ENCODE results near the gene NMUR1. TPM values are rescaled to one million over a fixed set of nuclear protein-coding genes. Genes with fewer than 3 reads are reported as not detected.

Gene NMUR1
- total RNA-seq, 1 donor from 2014 or later: 0.13 TPM

DNA sequence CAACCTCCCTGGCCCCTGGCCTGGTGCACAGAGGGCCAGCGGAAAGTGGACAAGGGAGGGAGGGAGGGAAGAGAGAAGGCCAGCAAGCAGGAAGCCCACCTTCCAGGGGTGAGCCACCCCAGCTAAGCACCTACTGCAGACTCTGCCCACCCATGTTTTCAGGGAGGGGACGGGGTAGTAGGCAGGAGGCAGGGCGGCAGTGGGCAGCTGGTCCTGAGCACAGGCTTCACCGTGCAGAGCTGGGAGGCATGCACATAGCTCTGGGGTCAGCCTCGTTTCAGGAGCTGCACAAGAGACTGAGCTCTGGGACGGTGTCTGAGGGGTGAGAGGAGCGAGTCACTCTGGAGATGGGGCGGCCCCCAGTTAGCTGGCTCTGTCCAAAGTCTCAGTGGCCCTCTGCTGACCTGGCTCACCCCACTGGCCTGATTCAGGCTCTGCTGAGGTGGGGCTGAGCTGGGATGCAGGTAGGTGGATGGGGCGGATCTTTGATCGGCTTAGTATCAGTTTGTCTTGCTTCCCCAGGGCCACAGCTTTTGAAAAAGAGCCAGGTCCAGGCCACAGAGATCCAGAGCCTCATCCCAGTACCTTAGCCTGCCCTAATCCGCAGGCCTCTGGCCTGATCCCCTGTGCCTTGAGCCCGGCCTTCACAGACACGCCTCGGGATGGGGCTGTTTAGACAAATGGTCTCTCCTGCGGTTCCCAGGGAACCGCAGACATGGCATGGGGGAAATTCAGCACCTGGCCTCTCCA lies 3.7 kb downstream of the NMUR1 start:
- TF ChIP-seq, protein P1, sequence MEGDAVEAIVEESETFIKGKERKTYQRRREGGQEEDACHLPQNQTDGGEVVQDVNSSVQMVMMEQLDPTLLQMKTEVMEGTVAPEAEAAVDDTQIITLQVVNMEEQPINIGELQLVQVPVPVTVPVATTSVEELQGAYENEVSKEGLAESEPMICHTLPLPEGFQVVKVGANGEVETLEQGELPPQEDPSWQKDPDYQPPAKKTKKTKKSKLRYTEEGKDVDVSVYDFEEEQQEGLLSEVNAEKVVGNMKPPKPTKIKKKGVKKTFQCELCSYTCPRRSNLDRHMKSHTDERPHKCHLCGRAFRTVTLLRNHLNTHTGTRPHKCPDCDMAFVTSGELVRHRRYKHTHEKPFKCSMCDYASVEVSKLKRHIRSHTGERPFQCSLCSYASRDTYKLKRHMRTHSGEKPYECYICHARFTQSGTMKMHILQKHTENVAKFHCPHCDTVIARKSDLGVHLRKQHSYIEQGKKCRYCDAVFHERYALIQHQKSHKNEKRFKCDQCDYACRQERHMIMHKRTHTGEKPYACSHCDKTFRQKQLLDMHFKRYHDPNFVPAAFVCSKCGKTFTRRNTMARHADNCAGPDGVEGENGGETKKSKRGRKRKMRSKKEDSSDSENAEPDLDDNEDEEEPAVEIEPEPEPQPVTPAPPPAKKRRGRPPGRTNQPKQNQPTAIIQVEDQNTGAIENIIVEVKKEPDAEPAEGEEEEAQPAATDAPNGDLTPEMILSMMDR (IDR thresholded peaks at IDR 0.05; ENCODE audit: unreplicated experiment): no peak
- H3K4me3 Mint-ChIP-seq: no peak overlapping the region
- H3K27me3 Mint-ChIP-seq (ENCODE audit: low read depth): peaks cover 29% of the 10 kb centered on the region
- no peaks in the 10 kb centered on the region for H3K9me3 Mint-ChIP-seq
- DNase-seq (ENCODE audit: low spot score in 2 of 2, unreplicated experiment in 2 of 2): no peak
- peaks cover 6% of the 10 kb centered on the region for H3K4me1 Mint-ChIP-seq
- H3K36me3 Mint-ChIP-seq: no peaks in the 10 kb centered on the region
- no peak overlapping the region for H3K27ac Mint-ChIP-seq

- H3K9me3 Mint-ChIP-seq: no peaks in the 10 kb centered on the region
- no peak overlapping the region for H3K4me3 Mint-ChIP-seq
- no peak overlapping the region for H3K27ac Mint-ChIP-seq
- no peak for DNase-seq (ENCODE audit: low spot score in 2 of 2, unreplicated experiment in 2 of 2)
- TF ChIP-seq, protein P1 (IDR thresholded peaks at IDR 0.05; ENCODE audit: unreplicated experiment): no peak
- peaks cover 6% of the 10 kb centered on the region for H3K4me1 Mint-ChIP-seq
- peaks cover 20% of the 10 kb centered on the region for H3K27me3 Mint-ChIP-seq (ENCODE audit: low read depth)
- H3K36me3 Mint-ChIP-seq: no peaks in the 10 kb centered on the region
Observed at GRCh38 chr2:231525248-231526163, 4.7 kb downstream of the NMUR1 start.

DNA sequence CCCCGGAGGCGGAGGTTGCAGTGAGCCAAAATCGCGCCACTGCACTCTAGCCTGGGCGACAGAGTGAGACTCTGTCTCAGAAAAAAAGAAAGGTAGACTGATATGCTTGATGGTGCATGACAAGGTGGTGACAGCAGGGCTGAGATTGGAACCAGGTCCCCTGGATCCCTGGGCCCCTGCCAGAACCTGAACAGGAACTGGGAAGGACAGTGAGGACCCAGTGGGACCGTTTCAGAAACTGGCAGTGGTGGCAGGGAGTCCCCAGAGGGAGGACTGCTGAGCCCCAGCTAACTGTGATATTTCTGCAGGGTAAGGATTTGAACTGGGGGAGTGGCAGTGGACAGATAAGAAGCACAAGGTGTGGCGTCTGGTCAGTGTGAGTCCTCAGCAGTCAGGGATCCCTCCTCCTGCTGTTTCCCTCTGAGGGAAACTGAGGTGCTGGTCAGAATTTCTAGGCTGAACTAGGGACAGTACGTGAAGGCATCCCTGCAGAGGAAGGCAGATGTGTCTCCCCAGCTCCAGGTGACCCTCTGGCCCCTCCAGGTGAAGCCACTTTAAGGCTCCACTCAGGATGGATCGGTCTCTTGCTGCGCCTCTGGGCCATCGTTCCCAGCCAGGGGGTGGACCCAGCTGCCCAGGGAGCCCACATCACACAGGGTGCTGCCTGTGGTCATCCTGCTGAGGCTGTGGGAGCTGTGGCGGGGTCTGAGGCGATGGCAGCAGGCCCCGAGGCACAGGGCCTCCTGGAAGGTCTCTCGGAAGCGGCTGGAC lies 5.6 kb downstream of the NMUR1 start:
- Mint-ChIP-seq H3K9me3 (no peaks in the 10 kb centered on the region), H3K27me3 (ENCODE audit: low read depth) (peaks cover 17% of the 10 kb centered on the region), H3K36me3 (no peaks in the 10 kb centered on the region), H3K27ac (no peak overlapping the region), H3K4me3 (no peak overlapping the region), H3K4me1 (peaks cover 6% of the 10 kb centered on the region)
- no peak for DNase-seq (ENCODE audit: low spot score in 2 of 2, unreplicated experiment in 2 of 2)
- TF ChIP-seq, protein P1 (IDR thresholded peaks at IDR 0.05; ENCODE audit: unreplicated experiment): no peak

- no peak overlapping the region for H3K27ac Mint-ChIP-seq
- no peak for DNase-seq (ENCODE audit: low spot score in 2 of 2, unreplicated experiment in 2 of 2)
- no peaks in the 10 kb centered on the region for H3K36me3 Mint-ChIP-seq
- TF ChIP-seq, protein P1 (IDR thresholded peaks at IDR 0.05; ENCODE audit: unreplicated experiment): no peak
- peaks cover 6% of the 10 kb centered on the region for H3K4me1 Mint-ChIP-seq
- H3K4me3 Mint-ChIP-seq: no peak overlapping the region
- H3K27me3 Mint-ChIP-seq (ENCODE audit: low read depth): peaks cover 7% of the 10 kb centered on the region
- H3K9me3 Mint-ChIP-seq: no peaks in the 10 kb centered on the region
Observed at GRCh38 chr2:231523451-231524285, 6.6 kb downstream of the NMUR1 start.

Data from mesothelial cell of epicardium (in vitro differentiated cells).